ENCODE data around the gene MCTP2.

MCTP2 gene

DNA sequence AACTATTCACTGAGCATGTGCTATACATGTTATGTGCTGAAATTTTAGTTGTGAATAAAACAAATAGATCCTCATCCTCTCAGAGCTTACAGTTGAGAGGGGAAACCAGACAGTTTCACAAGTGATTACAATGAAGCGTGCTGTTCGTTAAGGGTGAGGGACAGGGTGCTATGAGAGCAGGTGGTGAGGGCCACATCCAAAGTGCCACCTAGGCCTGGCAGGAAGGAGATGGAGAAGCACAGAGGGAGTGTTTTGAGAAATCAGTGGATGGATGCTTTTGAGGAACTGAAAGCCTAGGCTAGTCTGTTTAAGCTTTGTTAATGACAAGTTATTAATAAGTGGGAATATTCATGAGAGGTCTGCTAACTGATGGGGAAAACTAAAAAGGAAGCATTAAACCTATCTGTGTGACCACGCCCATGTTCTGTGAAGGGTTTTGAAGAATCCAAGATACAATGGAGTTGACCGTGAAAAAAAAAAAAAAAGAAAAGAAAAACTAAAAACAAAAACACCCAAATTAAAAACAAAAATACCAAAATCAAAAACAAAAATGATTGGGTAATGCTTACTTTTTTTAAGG lies 7.3 kb downstream of the MCTP2 start:
- TF ChIP-seq, protein P1, sequence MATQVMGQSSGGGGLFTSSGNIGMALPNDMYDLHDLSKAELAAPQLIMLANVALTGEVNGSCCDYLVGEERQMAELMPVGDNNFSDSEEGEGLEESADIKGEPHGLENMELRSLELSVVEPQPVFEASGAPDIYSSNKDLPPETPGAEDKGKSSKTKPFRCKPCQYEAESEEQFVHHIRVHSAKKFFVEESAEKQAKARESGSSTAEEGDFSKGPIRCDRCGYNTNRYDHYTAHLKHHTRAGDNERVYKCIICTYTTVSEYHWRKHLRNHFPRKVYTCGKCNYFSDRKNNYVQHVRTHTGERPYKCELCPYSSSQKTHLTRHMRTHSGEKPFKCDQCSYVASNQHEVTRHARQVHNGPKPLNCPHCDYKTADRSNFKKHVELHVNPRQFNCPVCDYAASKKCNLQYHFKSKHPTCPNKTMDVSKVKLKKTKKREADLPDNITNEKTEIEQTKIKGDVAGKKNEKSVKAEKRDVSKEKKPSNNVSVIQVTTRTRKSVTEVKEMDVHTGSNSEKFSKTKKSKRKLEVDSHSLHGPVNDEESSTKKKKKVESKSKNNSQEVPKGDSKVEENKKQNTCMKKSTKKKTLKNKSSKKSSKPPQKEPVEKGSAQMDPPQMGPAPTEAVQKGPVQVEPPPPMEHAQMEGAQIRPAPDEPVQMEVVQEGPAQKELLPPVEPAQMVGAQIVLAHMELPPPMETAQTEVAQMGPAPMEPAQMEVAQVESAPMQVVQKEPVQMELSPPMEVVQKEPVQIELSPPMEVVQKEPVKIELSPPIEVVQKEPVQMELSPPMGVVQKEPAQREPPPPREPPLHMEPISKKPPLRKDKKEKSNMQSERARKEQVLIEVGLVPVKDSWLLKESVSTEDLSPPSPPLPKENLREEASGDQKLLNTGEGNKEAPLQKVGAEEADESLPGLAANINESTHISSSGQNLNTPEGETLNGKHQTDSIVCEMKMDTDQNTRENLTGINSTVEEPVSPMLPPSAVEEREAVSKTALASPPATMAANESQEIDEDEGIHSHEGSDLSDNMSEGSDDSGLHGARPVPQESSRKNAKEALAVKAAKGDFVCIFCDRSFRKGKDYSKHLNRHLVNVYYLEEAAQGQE (IDR thresholded peaks at IDR 0.05; ENCODE audit: insufficient read depth in 1 of 2, low read depth in 2 of 2, low read length in 2 of 2), result no peak
- no peak for TF ChIP-seq POLR2AphosphoS5 (IDR thresholded peaks at IDR 0.05; ENCODE audit: low read depth, low read length)
- TF ChIP-seq SIN3A (IDR thresholded peaks at IDR 0.05; ENCODE audit: borderline replicate concordance, insufficient read depth, low read length), result no peak
- TF ChIP-seq TAF1 (IDR thresholded peaks at IDR 0.05; ENCODE audit: borderline replicate concordance, insufficient read depth, low read length), result no peak
- TF ChIP-seq FOXP2 (optimal IDR thresholded peaks at IDR 0.05; ENCODE audit: borderline replicate concordance, extremely low read depth, extremely low read length, insufficient read depth), result no peak

DNA sequence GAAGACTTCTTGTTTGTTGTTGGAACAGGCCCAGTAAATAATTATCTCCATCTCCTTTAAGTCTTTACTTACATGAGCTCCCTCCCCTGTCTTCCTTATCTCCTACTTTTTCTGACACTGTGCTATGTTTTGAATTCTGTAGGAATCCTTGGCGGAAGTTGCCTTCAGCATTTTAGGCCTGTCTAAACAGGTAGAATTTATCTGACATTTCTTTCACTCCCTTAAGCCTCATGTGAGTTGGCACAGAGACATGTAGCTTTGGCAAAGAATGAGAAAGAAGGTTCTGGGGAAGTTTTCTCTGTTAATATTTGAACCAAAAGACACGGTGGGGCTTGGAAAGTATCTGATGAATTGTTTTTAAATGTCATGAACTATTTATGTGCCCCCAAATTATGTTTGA lies 8.1 kb downstream of the MCTP2 start:
- TF ChIP-seq, protein P1 (IDR thresholded peaks at IDR 0.05; ENCODE audit: insufficient read depth in 1 of 2, low read depth in 2 of 2, low read length in 2 of 2), result no peak
- TF ChIP-seq POLR2AphosphoS5 (IDR thresholded peaks at IDR 0.05; ENCODE audit: low read depth, low read length) (no peak), FOXP2 (optimal IDR thresholded peaks at IDR 0.05; ENCODE audit: borderline replicate concordance, extremely low read depth, extremely low read length, insufficient read depth) (no peak), SIN3A (IDR thresholded peaks at IDR 0.05; ENCODE audit: borderline replicate concordance, insufficient read depth, low read length) (no peak), TAF1 (IDR thresholded peaks at IDR 0.05; ENCODE audit: borderline replicate concordance, insufficient read depth, low read length) (no peak)

DNA sequence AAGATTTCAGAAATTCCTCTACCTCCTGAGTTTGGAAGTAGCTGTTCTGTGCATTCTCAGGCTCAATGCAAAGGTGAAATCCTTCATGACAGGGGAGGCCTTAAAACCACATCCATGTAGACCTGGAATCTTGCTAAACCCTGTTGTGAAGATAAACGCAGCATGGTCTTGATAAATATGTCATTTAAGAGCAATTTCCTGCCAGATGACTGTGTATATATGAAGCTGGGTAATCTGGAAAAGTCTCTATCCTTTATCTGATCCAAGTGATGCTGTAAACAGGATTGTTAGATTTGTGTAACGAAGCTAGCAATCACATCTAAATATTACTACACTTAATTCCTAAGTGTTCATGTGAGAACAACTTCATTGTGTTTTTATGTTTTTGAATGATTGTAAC lies 9.1 kb downstream of the MCTP2 start:
- no peak for TF ChIP-seq TAF1 (IDR thresholded peaks at IDR 0.05; ENCODE audit: borderline replicate concordance, insufficient read depth, low read length)
- TF ChIP-seq SIN3A (IDR thresholded peaks at IDR 0.05; ENCODE audit: borderline replicate concordance, insufficient read depth, low read length), result no peak
- no peak for TF ChIP-seq FOXP2 (optimal IDR thresholded peaks at IDR 0.05; ENCODE audit: borderline replicate concordance, extremely low read depth, extremely low read length, insufficient read depth)
- TF ChIP-seq, protein P1 (IDR thresholded peaks at IDR 0.05; ENCODE audit: insufficient read depth in 1 of 2, low read depth in 2 of 2, low read length in 2 of 2), result no peak
- no peak for TF ChIP-seq POLR2AphosphoS5 (IDR thresholded peaks at IDR 0.05; ENCODE audit: low read depth, low read length)

DNA sequence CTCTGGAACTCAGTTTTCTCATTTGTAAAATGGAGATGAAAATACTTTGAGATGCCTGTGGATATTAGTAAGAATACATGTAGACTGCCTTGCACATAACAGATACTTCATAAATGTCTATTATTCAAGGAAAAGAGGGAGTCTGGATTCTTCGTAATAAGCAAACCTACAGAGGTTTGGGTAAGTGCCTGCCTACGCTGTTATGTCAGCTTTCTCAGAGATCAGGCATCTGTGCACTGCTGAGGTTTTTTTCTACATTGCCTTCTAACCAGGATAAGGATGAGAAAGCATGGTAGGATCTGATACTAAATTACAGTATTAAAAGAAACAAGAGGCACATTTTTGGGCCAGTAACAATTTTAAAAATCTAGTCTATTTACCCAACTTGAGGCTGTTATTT lies 10.9 kb downstream of the MCTP2 start:
- TF ChIP-seq SIN3A (IDR thresholded peaks at IDR 0.05; ENCODE audit: borderline replicate concordance, insufficient read depth, low read length), result no peak
- TF ChIP-seq FOXP2 (optimal IDR thresholded peaks at IDR 0.05; ENCODE audit: borderline replicate concordance, extremely low read depth, extremely low read length, insufficient read depth), result no peak
- TF ChIP-seq TAF1 (IDR thresholded peaks at IDR 0.05; ENCODE audit: borderline replicate concordance, insufficient read depth, low read length), result no peak
- TF ChIP-seq POLR2AphosphoS5 (IDR thresholded peaks at IDR 0.05; ENCODE audit: low read depth, low read length), result no peak
- TF ChIP-seq, protein P1 (IDR thresholded peaks at IDR 0.05; ENCODE audit: insufficient read depth in 1 of 2, low read depth in 2 of 2, low read length in 2 of 2), result no peak
